Measurements from ENCODE around the gene BAG1.

GRCh38 chr9:33285502-33285901, 21.0 kb upstream of the BAG1 start:
- TF ChIP-seq, protein P1, sequence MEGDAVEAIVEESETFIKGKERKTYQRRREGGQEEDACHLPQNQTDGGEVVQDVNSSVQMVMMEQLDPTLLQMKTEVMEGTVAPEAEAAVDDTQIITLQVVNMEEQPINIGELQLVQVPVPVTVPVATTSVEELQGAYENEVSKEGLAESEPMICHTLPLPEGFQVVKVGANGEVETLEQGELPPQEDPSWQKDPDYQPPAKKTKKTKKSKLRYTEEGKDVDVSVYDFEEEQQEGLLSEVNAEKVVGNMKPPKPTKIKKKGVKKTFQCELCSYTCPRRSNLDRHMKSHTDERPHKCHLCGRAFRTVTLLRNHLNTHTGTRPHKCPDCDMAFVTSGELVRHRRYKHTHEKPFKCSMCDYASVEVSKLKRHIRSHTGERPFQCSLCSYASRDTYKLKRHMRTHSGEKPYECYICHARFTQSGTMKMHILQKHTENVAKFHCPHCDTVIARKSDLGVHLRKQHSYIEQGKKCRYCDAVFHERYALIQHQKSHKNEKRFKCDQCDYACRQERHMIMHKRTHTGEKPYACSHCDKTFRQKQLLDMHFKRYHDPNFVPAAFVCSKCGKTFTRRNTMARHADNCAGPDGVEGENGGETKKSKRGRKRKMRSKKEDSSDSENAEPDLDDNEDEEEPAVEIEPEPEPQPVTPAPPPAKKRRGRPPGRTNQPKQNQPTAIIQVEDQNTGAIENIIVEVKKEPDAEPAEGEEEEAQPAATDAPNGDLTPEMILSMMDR (IDR thresholded peaks at IDR 0.05), result no peak
- no peak for TF ChIP-seq POLR2A (IDR thresholded peaks at IDR 0.05)

All from lower leg skin (tissue), 3 donors.